MM.1S (cell line): Measurements from ENCODE around the gene YJEFN3.

ENCODE experiments used
- CTCF ChIP-seq: fragments of 300-600 bp; sonication (generic); IDR thresholded peaks from 2 replicates; pipeline ENCODE4 v1.5.1; 2016; ENCODE audit warnings: antibody characterized with exemption, low read length, mixed read lengths
- EZH2 ChIP-seq: fragments of 300-600 bp; sonication (generic); optimal IDR thresholded peaks from 2 replicates; pipeline ENCODE3; 2017; ENCODE audit warnings: low read depth, mild to moderate bottlenecking, antibody characterized with exemption, low read length, mixed read lengths
- EZH2phosphoT487 ChIP-seq: fragments of 300-600 bp; sonication (generic); IDR thresholded peaks from 2 replicates; pipeline ENCODE4 v1.6.1; 2018; ENCODE audit warnings: antibody characterized with exemption, low read length

GRCh38 chr19:19501798-19502197, 26.9 kb upstream of the YJEFN3 start:
- no peak for TF ChIP-seq CTCF
- TF ChIP-seq EZH2phosphoT487: no peak
- no peak for TF ChIP-seq EZH2
